Osteocyte (in vitro differentiated cells): ENCODE measurements around the gene PGM5. TPM values are rescaled to one million over a fixed set of nuclear protein-coding genes. Genes with fewer than 3 reads are reported as not detected.

Experiments
- DNase-seq: peaks from one replicate; pipeline ENCODE4 v3.0.0; 2021; ENCODE audit warnings: mixed read lengths; ENCODE audit not compliant: unreplicated experiment; ENCODE audit errors: extremely low spot score
- H3K27ac Mint-ChIP-seq: one replicate; pipeline ENCODE4 v1.8.0; 2021; ENCODE audit warnings: mild to moderate bottlenecking, mixed read lengths; ENCODE audit not compliant: unreplicated experiment
- H3K27me3 Mint-ChIP-seq: one replicate; pipeline ENCODE4 v1.8.0; 2021; ENCODE audit warnings: mixed read lengths; ENCODE audit not compliant: unreplicated experiment
- H3K36me3 Mint-ChIP-seq: one replicate; pipeline ENCODE4 v1.8.0; 2021; ENCODE audit warnings: mixed read lengths; ENCODE audit not compliant: unreplicated experiment
- H3K4me1 Mint-ChIP-seq: one replicate; pipeline ENCODE4 v1.8.0; 2021; ENCODE audit warnings: mixed read lengths; ENCODE audit not compliant: unreplicated experiment
- H3K4me3 Mint-ChIP-seq: one replicate; pipeline ENCODE4 v1.8.0; 2021; ENCODE audit warnings: mild to moderate bottlenecking, moderate library complexity, mixed read lengths; ENCODE audit not compliant: unreplicated experiment
- H3K9me3 Mint-ChIP-seq: one replicate; pipeline ENCODE4 v1.8.0; 2021; ENCODE audit warnings: mixed read lengths; ENCODE audit not compliant: unreplicated experiment
- CTCF ChIP-seq: fragments of 200-600 bp; sonication (generic); IDR thresholded peaks from 2 replicates; pipeline ENCODE4 v1.5.0; 2021; ENCODE audit warnings: antibody characterized with exemption, mild to moderate bottlenecking, moderate library complexity
- total RNA-seq: library from RNA; stranded (reverse); gene quantifications from 2 replicates; pipeline ENCODE4 v1.2.1, GENCODE V29; 2021

Gene PGM5
- total RNA-seq, 1 donor from 2014 or later: not detected

GRCh38 chr9:68530618-68531017 lies 174.2 kb downstream of the PGM5 start:
- Mint-ChIP-seq H3K27ac (no peak overlapping the region), H3K4me3 (no peak overlapping the region), H3K9me3 (peaks cover 7% of the 10 kb centered on the region), H3K36me3 (no peaks in the 10 kb centered on the region), H3K27me3 (no peaks in the 10 kb centered on the region), H3K4me1 (no peaks in the 10 kb centered on the region)
- no peak for TF ChIP-seq CTCF
- no peak for DNase-seq

GRCh38 chr9:68532131-68532530 lies 175.7 kb downstream of the PGM5 start:
- Mint-ChIP-seq H3K27ac (no peak overlapping the region), H3K4me3 (no peak overlapping the region), H3K27me3 (no peaks in the 10 kb centered on the region), H3K9me3 (peaks cover 4% of the 10 kb centered on the region), H3K4me1 (no peaks in the 10 kb centered on the region), H3K36me3 (no peaks in the 10 kb centered on the region)
- no peak for TF ChIP-seq CTCF
- no peak for DNase-seq

GRCh38 chr9:68533678-68534077 lies 177.3 kb downstream of the PGM5 start:
- no peaks in the 10 kb centered on the region for H3K27me3 Mint-ChIP-seq
- H3K4me3 Mint-ChIP-seq: no peak overlapping the region
- H3K4me1 Mint-ChIP-seq: no peaks in the 10 kb centered on the region
- DNase-seq: no peak
- H3K36me3 Mint-ChIP-seq: no peaks in the 10 kb centered on the region
- TF ChIP-seq CTCF: no peak
- H3K9me3 Mint-ChIP-seq: peaks cover 4% of the 10 kb centered on the region
- H3K27ac Mint-ChIP-seq: no peak overlapping the region

GRCh38 chr9:68536876-68537615 lies 180.6 kb downstream of the PGM5 start:
- no peak overlapping the region for H3K4me3 Mint-ChIP-seq
- TF ChIP-seq CTCF: no peak
- no peak for DNase-seq
- H3K27me3 Mint-ChIP-seq: no peaks in the 10 kb centered on the region
- H3K9me3 Mint-ChIP-seq: no peaks in the 10 kb centered on the region
- H3K27ac Mint-ChIP-seq: no peak overlapping the region
- H3K4me1 Mint-ChIP-seq: no peaks in the 10 kb centered on the region
- no peaks in the 10 kb centered on the region for H3K36me3 Mint-ChIP-seq

GRCh38 chr9:68537616-68537880 lies 181.1 kb downstream of the PGM5 start:
- H3K4me3 Mint-ChIP-seq: no peak overlapping the region
- H3K27ac Mint-ChIP-seq: no peak overlapping the region
- no peak for DNase-seq
- TF ChIP-seq CTCF: no peak
- H3K9me3 Mint-ChIP-seq: no peaks in the 10 kb centered on the region
- H3K4me1 Mint-ChIP-seq: no peaks in the 10 kb centered on the region
- H3K27me3 Mint-ChIP-seq: no peaks in the 10 kb centered on the region
- no peaks in the 10 kb centered on the region for H3K36me3 Mint-ChIP-seq
